Large intestine (tissue), 3 donors: ENCODE results near the gene CKB. TPM values are rescaled to one million over a fixed set of nuclear protein-coding genes. Genes with fewer than 3 reads are reported as not detected.

Experiments
- DNase-seq, 2 donors: peaks; one replicate each; pipeline versions ENCODE4 v3.0.0 to v3.0.0-alpha.2; 2013
- H3K27ac ChIP-seq: one replicate; pipeline ENCODE4 v1.5.1; 2013; ENCODE audit warnings: low read length
- H3K27me3 ChIP-seq: 2 replicates; pipeline ENCODE4 v1.6.1; 2013; ENCODE audit warnings: low read length; ENCODE audit not compliant: control insufficient read depth, insufficient read depth
- H3K36me3 ChIP-seq: 2 replicates; pipeline ENCODE4 v1.6.1; 2013; ENCODE audit warnings: low read length; ENCODE audit not compliant: control insufficient read depth, insufficient read depth
- H3K4me1 ChIP-seq: one replicate; pipeline ENCODE4 v1.6.1; 2013; ENCODE audit warnings: low read length; ENCODE audit not compliant: control insufficient read depth, insufficient read depth
- H3K4me3 ChIP-seq: one replicate; pipeline ENCODE4 v1.5.1; 2013; ENCODE audit warnings: low read length
- H3K9me3 ChIP-seq: one replicate; pipeline ENCODE4 v1.6.1; 2013; ENCODE audit warnings: mild to moderate bottlenecking, low read depth, low read length, moderate library complexity; ENCODE audit not compliant: control insufficient read depth
- WGBS: methylation state at CpG from one replicate; pipeline ENCODE4 v1.1.5; 2013; ENCODE audit warnings: low lambda C conversion rate; ENCODE audit not compliant: insufficient coverage; 5-methylcytosine and 5-hydroxymethylcytosine counted together
- polyA plus RNA-seq: library from polyadenylated mRNA; unstranded; fragments of 120-200 nt; gene quantifications from one replicate; pipeline ENCODE4 v1.2.1, GENCODE V29; 2013

The CKB gene
- polyA plus RNA-seq, 1 donor, result 326 TPM

DNA sequence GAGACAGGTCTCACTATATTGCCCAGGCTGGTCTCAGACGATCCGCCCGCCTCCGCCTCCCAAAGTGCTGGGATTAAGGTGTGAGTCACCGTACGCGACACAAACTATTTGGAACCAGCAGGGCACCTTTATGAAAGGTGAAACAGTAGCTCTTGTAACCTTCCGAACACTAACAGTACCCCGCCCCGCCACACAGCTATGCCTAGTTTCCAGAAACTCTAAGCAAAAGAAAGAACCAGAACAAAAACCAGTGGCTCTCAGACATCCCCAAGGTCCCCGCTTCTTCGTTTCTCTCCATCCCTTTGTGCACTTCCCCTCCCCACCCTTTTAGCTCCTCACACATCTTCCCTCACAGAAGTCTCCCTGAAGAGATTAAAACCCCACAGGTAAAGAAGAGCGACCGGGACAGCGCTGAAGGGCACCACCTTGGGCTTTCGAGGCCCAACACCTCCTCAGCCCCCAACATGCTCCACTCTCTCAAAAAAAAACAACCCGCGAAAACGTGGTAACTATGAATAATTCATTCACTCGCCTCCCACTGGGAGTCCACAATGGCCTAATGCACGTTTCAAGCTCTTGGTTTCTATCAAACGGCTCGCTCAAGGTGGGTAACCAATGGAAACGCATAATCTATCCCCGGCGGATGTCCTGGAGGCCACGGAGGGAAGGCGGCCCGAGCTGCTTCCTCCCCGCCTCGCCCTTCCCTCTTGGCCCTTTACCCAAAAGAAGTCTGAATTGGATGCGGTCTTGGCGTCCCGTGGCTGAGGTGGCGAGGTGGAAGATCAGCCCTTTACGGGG, 39.0 kb upstream of the CKB start:
- H3K27ac ChIP-seq, result peak overlapping the region; percentile 86
- no peaks in the 10 kb centered on the region for H3K9me3 ChIP-seq
- peak overlapping the region; percentile 92 for H3K4me3 ChIP-seq
- H3K36me3 ChIP-seq, result peaks cover 29% of the 10 kb centered on the region
- no peaks in the 10 kb centered on the region for H3K27me3 ChIP-seq
- WGBS, result no CpG with 5 or more reads among the region's 36 CpGs
- H3K4me1 ChIP-seq, result peaks cover 17% of the 10 kb centered on the region
- peak in 1 of 2 donors; percentile 58 for DNase-seq

DNA sequence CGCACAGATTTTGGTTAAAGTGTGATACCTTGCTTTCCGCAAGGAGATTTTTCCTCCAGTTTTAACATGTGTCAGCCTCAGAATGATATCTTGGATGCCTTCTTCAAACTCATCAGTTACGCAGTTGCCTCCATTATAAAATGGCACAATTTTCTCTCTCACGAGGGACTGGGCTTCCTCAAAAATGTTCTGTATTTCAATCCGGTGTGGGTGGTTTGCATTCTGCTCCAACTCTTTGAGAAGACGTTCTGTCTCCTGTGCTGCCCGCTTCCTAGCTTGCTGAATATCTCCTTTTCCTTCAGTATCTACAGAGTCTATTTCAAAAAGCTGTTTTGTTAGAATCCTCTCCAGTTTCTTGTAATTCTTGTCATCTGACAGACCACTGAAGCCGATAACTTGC, 38.1 kb upstream of the CKB start:
- WGBS, result 89% methylated on average over 3 of the region's 8 CpGs
- H3K9me3 ChIP-seq, result no peaks in the 10 kb centered on the region
- H3K27me3 ChIP-seq, result no peaks in the 10 kb centered on the region
- H3K36me3 ChIP-seq, result peaks cover 26% of the 10 kb centered on the region
- peaks cover 17% of the 10 kb centered on the region for H3K4me1 ChIP-seq
- H3K27ac ChIP-seq, result no peak overlapping the region
- DNase-seq, result no peak
- peak overlapping the region; percentile 92 for H3K4me3 ChIP-seq

DNA sequence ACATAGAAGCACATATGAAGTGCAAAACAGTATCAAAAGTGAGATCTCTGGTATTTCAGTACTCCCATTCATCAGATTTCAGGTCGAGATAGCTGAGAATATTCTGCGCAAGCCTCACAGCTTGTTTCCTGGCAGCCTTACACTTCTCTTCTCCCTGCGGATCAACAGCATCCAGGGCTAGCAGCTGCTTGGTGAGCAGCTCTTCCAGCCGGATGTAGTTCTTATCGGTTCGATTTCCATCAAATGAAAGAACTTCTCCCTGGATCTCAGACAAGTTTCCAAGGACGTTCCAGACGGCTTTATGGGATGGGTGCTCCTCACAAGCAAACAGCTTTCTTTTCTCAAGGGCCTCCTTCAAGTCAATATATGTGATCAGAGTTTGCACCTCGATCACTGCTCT, 37.1 kb upstream of the CKB start:
- H3K4me1 ChIP-seq, result peaks cover 17% of the 10 kb centered on the region
- peaks cover 27% of the 10 kb centered on the region for H3K36me3 ChIP-seq
- H3K27me3 ChIP-seq, result no peaks in the 10 kb centered on the region
- 93% methylated on average over 3 of the region's 9 CpGs for WGBS
- H3K4me3 ChIP-seq, result no peak overlapping the region
- DNase-seq, result no peak
- no peak overlapping the region for H3K27ac ChIP-seq
- no peaks in the 10 kb centered on the region for H3K9me3 ChIP-seq

DNA sequence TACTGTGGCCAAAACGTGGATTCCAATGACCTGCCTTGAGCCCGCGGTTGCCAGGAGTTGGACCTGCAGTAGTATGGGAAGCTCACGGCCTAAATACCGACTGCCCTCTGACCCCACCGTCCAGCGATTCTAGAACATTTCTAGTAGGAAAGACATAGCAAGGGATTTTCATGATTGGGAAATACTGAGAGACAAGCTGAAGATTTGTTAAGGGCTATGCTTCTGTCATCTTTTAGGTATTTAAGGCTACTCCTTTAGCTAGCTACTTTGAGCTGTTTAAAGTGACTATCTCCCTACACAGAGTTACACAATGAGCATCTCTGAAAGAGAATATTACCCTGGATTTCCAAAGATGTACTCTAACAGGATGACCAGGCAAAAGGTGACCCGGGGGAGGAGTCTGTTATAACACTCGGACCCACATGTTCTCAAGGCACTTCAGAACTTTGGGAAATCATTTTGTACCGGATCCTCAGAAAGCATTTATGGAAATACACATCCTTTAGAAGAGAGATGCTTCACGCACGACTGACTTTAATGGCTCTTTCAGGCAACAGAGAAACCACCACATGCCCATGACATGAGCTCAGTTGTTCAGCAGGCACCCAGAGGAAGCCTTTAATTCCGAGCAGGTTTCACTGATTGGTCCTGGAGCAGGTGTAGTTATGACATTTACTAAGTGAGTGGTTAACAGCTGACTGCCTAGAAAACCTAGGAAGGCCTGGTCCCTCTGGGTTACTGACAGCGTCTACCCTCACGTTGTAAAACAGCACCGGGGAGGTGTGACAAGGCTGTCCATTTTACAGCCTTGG, 35.6 kb upstream of the CKB start:
- Histone ChIP-seq H3K9me3 (no peaks in the 10 kb centered on the region), H3K27ac (no peak overlapping the region), H3K4me3 (no peak overlapping the region), H3K4me1 (peaks cover 10% of the 10 kb centered on the region), H3K27me3 (no peaks in the 10 kb centered on the region), H3K36me3 (peaks cover 29% of the 10 kb centered on the region)
- no peak for DNase-seq
- 100% methylated on average over 2 of the region's 16 CpGs for WGBS

DNA sequence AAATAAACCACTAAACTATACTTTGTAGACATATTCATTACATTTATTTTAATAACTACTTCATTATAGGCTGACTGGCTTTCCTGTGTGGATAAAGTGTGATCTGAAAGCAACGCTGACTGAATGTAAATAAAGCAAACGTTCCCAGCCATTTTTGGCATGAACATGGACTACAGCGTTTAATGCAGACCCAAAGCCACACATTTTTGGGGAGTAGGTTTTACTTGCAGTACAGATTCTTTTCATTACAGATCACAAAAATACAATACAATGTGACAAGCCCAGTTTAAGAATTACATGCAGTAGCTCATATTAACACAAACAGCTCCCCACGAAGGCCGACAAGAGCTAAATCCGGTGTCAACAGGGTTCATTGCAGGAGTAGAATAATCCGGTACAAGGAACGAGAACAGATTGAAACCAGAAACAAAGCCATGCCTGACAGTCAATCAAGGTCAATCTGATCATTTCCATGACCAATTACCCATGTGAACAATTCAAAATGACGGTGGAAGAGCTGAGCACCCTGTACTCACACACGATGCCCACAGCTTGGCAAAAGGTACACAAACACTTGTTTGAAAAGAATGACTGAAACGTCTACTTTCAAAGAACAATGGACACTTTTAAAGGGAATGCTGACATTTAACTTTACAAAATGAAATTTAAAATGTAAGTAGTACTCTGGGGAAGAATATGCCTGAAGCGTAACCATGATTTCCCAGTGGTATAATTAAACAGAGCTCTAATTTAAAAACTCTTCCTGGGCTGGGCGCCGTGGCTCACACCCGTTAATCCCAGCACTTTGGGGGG, 34.5 kb upstream of the CKB start:
- H3K4me1 ChIP-seq, result peaks cover 10% of the 10 kb centered on the region

DNA sequence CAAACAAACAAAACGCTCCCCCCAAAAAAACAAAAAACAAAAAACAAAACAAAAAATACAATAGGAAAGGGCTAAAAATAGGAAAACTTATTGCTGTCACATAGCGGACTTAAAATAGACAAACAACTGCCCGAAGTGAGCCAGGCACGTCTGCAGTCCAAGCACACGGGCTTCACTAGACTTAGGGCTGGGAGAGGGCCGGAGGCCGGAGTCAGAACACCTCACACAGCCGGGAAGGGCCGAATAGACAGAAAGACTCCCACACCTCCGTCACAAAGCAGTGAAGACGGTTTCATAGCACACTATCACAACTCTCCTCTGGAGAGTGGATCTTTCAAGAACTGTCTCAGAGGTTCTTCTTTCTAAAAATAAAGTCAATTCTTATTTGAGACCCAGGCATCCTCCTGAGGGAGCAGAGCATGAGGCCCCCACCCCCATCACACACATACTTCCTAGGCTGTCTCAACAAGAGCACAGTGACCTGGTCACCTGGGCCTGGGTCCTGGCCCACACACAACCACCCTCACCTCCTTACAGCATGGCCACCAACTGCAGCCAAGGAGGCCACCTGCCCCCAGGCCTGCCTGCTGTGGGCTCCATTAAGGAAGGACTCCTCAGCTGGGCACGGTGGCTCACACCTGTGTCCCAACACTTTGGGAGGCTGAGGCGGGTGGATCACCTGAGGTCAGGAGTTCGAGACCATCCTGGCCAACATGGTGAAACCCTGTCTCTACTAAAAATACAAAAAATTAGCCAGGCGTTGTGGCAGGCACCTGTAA, 33.1 kb upstream of the CKB start:
- no peak overlapping the region for H3K27ac ChIP-seq
- DNase-seq, result no peak
- no CpG with 5 or more reads among the region's 15 CpGs for WGBS
- no peaks in the 10 kb centered on the region for H3K9me3 ChIP-seq
- no peaks in the 10 kb centered on the region for H3K27me3 ChIP-seq
- peaks cover 8% of the 10 kb centered on the region for H3K4me1 ChIP-seq
- H3K4me3 ChIP-seq, result no peak overlapping the region
- H3K36me3 ChIP-seq, result peaks cover 29% of the 10 kb centered on the region

More for the DNA sequence above, 34.5 kb upstream of the CKB start:
- no peaks in the 10 kb centered on the region for H3K9me3 ChIP-seq
- 60% methylated on average over 1 of the region's 15 CpGs for WGBS
- no peak overlapping the region for H3K27ac ChIP-seq
- no peak for DNase-seq
- H3K36me3 ChIP-seq, result peaks cover 29% of the 10 kb centered on the region
- no peaks in the 10 kb centered on the region for H3K27me3 ChIP-seq
- no peak overlapping the region for H3K4me3 ChIP-seq

DNA sequence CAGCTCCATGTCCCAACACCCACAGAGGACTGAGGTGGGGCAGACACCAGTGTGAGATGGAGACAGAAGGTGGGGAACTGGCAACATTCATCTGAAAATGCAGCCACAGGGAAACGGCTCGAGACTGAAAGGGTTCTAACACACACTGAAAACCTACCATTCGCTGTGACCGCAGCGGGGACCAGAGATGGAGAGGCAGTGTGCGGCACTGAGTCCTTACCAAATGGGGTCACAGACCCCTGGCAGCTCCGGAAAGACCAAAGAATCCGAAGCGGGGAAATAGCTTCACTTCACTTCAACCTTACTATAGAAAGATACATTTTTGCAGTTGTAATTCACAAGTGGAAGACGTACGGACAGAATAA, 30.2 kb upstream of the CKB start:
- H3K36me3 ChIP-seq, result peaks cover 2% of the 10 kb centered on the region
- no peaks in the 10 kb centered on the region for H3K27me3 ChIP-seq
- DNase-seq, result no peak
- WGBS, result 100% methylated on average over 1 of the region's 11 CpGs
- H3K4me3 ChIP-seq, result no peak overlapping the region
- peaks cover 10% of the 10 kb centered on the region for H3K4me1 ChIP-seq
- peak overlapping the region; percentile 16 for H3K27ac ChIP-seq
- no peaks in the 10 kb centered on the region for H3K9me3 ChIP-seq

DNA sequence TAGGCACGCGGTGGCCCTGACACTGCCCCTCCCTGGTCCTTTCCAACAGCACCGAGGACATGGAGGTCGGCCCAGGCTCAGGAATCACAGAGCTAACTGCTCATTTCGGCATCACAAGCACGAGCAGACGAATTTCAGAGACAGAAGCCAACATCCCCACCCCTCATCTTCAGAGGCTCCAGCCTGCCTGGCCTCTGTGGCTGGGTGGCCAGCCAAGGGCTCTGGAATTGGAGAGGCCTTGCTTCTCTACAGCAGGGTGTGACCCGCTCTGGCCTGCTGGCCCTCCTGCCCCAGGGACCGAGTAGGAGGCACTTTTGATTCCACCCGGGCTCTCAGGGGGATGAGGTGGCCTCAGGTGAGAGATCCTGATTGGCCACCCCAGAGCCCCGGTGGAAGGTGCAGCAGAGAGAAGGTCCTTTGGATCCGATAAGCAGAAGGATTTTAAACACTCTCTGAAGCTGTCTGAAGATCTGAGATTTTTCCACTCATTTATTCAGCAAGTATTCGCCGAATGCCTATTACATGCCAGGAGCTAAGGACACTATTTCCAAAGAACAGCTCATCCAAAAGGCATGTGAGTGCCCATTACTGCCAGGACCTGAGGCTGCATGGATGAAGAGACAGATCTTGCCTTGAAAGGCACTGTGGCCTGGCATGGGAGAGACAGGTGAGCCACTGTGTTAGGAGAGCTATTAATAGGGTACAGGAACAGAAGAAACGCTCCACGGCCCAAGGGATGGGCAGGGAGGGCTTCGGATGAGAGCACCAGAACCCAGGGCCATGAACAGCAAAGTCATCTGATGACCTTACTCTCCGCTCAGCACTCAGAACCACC, 29.6 kb upstream of the CKB start:
- no CpG with 5 or more reads among the region's 18 CpGs for WGBS
- Histone ChIP-seq H3K4me1 (peaks cover 10% of the 10 kb centered on the region), H3K4me3 (no peak overlapping the region)

DNA sequence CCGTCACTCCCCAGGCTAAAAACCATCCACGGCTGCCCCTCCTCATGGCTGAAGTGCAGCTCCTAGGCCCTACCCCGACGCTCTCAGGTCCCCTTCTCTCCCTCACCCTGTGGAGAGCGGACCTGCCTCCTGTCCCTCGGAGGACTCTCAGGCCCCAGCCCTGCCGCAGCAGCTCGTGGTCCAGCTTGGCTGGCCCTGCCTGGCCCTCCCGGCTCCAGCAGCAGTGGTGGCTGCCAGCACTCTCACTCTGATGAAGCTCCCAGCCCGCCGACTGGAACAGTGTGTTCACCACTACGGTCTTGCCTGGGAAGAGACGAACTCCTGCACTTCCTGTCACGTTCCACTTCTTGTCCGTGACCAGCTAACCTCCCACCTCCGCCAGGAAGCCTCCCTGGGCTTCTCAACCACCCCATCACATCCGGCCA, 28.7 kb upstream of the CKB start:
- no peaks in the 10 kb centered on the region for H3K9me3 ChIP-seq
- H3K27ac ChIP-seq, result peak overlapping the region; percentile 54
- H3K36me3 ChIP-seq, result peaks cover 2% of the 10 kb centered on the region
- no peaks in the 10 kb centered on the region for H3K27me3 ChIP-seq
- DNase-seq, result no peak
- no peak overlapping the region for H3K4me3 ChIP-seq
- WGBS, result 93% methylated on average over 5 of the region's 17 CpGs
- H3K4me1 ChIP-seq, result peaks cover 10% of the 10 kb centered on the region

More for the DNA sequence above, 29.6 kb upstream of the CKB start:
- DNase-seq, result no peak
- peaks cover 2% of the 10 kb centered on the region for H3K36me3 ChIP-seq
- H3K9me3 ChIP-seq, result no peaks in the 10 kb centered on the region
- no peaks in the 10 kb centered on the region for H3K27me3 ChIP-seq
- peak overlapping the region; percentile 54 for H3K27ac ChIP-seq
